HepG2 (cell line): Measurements from ENCODE around the gene CPLX1. TPM values are rescaled to one million over a fixed set of nuclear protein-coding genes. Genes with fewer than 3 reads are reported as not detected.
A peak's percentile ranks its signal among the peaks of the same experiment; 100 is the strongest.

Experiments used
- ATAC-seq: fragments of 200-7000 bp; cut with Tn5 transposase; 3 replicates; pipeline ENCODE4 v1.9.1; 2020; ENCODE audit warnings: mild to moderate bottlenecking, moderate library complexity
- BruUV-seq: library from RNA; stranded (reverse); fragments of 400-500 nt; replicated peaks from 2 replicates; lab custom pipeline; 2021; lab: Mats Ljungman, UMichigan
- CTCF ChIA-PET: fragments of 300-600 bp; formaldehyde crosslinking; extraction: SDS; loops from one replicate; lab custom pipeline; 2021; ENCODE audit warnings: low total read pairs, inconsistent platforms, low intra/inter-chr PET ratio; lab: Yijun Ruan, JAX
- POLR2A ChIA-PET: fragments of 350-600 bp; sonication (Branson Sonifier 250); formaldehyde crosslinking; loops from one replicate; lab custom pipeline; 2020; ENCODE audit warnings: antibody characterized with exemption, inconsistent platforms; lab: Yijun Ruan, JAX
- DNase-seq: peaks from one replicate; pipeline ENCODE4 v3.0.0-alpha.2; 2015; ENCODE audit warnings: low spot score
- FAIRE-seq: peaks from 3 replicates; lab custom pipeline; 2011; peaks lifted over from hg19 to GRCh38; lab: Jason Lieb, UNC
- H2AFZ ChIP-seq: one replicate; pipeline ENCODE4 v1.6.1; 2011; ENCODE audit warnings: low read length, inconsistent platforms
- H3K27ac ChIP-seq: fragments of 300-600 bp; 3 replicates; pipeline ENCODE4 v1.8.0; 2011; ENCODE audit warnings: mixed run types, mild to moderate bottlenecking, mixed read lengths, low read length, inconsistent platforms; ENCODE audit not compliant: insufficient read depth; ENCODE audit errors: extremely low read length
- H3K27me3 ChIP-seq, 2 experiments: fragments of 200-600 bp in 1 of 2; 2 replicates in 1 of 2; 3 replicates in 1 of 2; pipeline versions ENCODE4 v1.6.0 to v1.8.0; 2011; ENCODE audit warnings: low read length in 2 of 2, mild to moderate bottlenecking in 2 of 2, moderate library complexity in 2 of 2, inconsistent platforms in 1 of 2; ENCODE audit not compliant: insufficient read depth in 2 of 2, control insufficient read depth in 1 of 2
- H3K36me3 ChIP-seq, 2 experiments: fragments of 200-600 bp in 1 of 2; replicated peaks in 1 of 2; 2 replicates in 1 of 2; 3 replicates in 1 of 2; pipeline versions ENCODE4 v1.5.1 to v1.8.0; 2011; ENCODE audit warnings: low read length in 2 of 2, inconsistent platforms in 1 of 2; ENCODE audit not compliant: insufficient read depth in 2 of 2, control insufficient read depth in 1 of 2
- H3K4me1 ChIP-seq: 2 replicates; pipeline ENCODE4 v1.5.1; 2012; ENCODE audit warnings: low read length, inconsistent platforms; ENCODE audit not compliant: insufficient read depth
- H3K4me2 ChIP-seq: 2 replicates; pipeline ENCODE4 v1.6.0; 2011; ENCODE audit warnings: low read depth, low read length, inconsistent platforms
- H3K4me3 ChIP-seq, 3 experiments: fragments of 200-600 bp in 1 of 3; sonication (generic), shearing (Covaris generic) in 1 of 3; replicated peaks in 1 of 3; 2 replicates each; pipeline ENCODE4 v1.5.1; 2011 to 2016; ENCODE audit warnings: low read length in 3 of 3, inconsistent platforms in 2 of 3, low read depth in 2 of 3, mild to moderate bottlenecking in 2 of 3, control low read depth in 1 of 3, mixed read lengths in 1 of 3; ENCODE audit not compliant: insufficient read depth in 1 of 3
- H3K79me2 ChIP-seq: one replicate; pipeline ENCODE4 v1.6.1; 2011; ENCODE audit warnings: low read length, inconsistent platforms; ENCODE audit not compliant: insufficient read depth
- H3K9ac ChIP-seq: 2 replicates; pipeline ENCODE4 v1.6.0; 2011; ENCODE audit warnings: mild to moderate bottlenecking, low read depth, low read length, inconsistent platforms; ENCODE audit not compliant: insufficient read depth
- H3K9me3 ChIP-seq: 2 replicates; pipeline ENCODE4 v1.5.1; 2012; ENCODE audit warnings: mild to moderate bottlenecking, low read length
- H4K20me1 ChIP-seq: 2 replicates; pipeline ENCODE4 v1.6.0; 2011; ENCODE audit warnings: inconsistent platforms, mild to moderate bottlenecking, low read length, moderate library complexity; ENCODE audit not compliant: insufficient read depth
- AGO1 ChIP-seq: fragments of 200-400 bp; formaldehyde crosslinking; IDR thresholded peaks from 2 replicates; pipeline ENCODE4 v1.6.1; 2017; ENCODE audit warnings: mild to moderate bottlenecking, low read depth, low read length, moderate library complexity; ENCODE audit not compliant: poor library complexity, severe bottlenecking
- AGO2 ChIP-seq: fragments of 200-400 bp; formaldehyde crosslinking; optimal IDR thresholded peaks from 2 replicates; pipeline ENCODE3; 2017; ENCODE audit warnings: mild to moderate bottlenecking, low read depth, low read length, moderate library complexity
- CREM ChIP-seq, 2 experiments: sonication (generic) in 1 of 2; formaldehyde crosslinking in 1 of 2; IDR thresholded peaks; 2 replicates each; pipeline versions ENCODE4 v1.4.0 to v1.6.1; 2016 to 2020; ENCODE audit warnings: antibody characterized with exemption in 1 of 2, mild to moderate bottlenecking in 1 of 2, missing genetic modification reagents in 1 of 2
- HOXD1 ChIP-seq: sonication (generic); formaldehyde crosslinking; IDR thresholded peaks from 2 replicates; pipeline ENCODE4 v1.5.0; 2020; ENCODE audit warnings: missing genetic modification reagents
- KDM2A ChIP-seq: sonication (generic); formaldehyde crosslinking; IDR thresholded peaks from 2 replicates; pipeline ENCODE4 v1.4.0; 2020; ENCODE audit warnings: low read depth, missing genetic modification reagents, borderline replicate concordance
- KDM4B ChIP-seq: sonication (generic); formaldehyde crosslinking; IDR thresholded peaks from 2 replicates; pipeline ENCODE4 v1.4.0; 2020; ENCODE audit warnings: missing genetic modification reagents
- MEIS1 ChIP-seq: sonication (generic); formaldehyde crosslinking; IDR thresholded peaks from 2 replicates; pipeline ENCODE4 v1.9.0; 2021; ENCODE audit warnings: mild to moderate bottlenecking, missing genetic modification reagents, moderate library complexity, borderline replicate concordance
- POLR2A ChIP-seq, 2 experiments: IDR thresholded peaks; 2 replicates each; pipeline ENCODE4 v1.6.1; 2011; ENCODE audit warnings: low read depth in 2 of 2, low read length in 2 of 2, mild to moderate bottlenecking in 1 of 2, moderate library complexity in 1 of 2; ENCODE audit not compliant: insufficient read depth in 1 of 2
- POLR2AphosphoS5 ChIP-seq: IDR thresholded peaks from 2 replicates; pipeline ENCODE4 v1.6.1; 2012; ENCODE audit warnings: low read depth, low read length
- POLR2G ChIP-seq: fragments of 200-400 bp; formaldehyde crosslinking; IDR thresholded peaks from 2 replicates; pipeline ENCODE4 v1.6.1; 2018; ENCODE audit warnings: mild to moderate bottlenecking, low read depth, low read length, moderate library complexity
- RBM22 ChIP-seq: fragments of 200-400 bp; formaldehyde crosslinking; optimal IDR thresholded peaks from 2 replicates; pipeline ENCODE3; 2017; ENCODE audit warnings: mild to moderate bottlenecking, low read length, moderate library complexity
- SP2 ChIP-seq: sonication (generic); formaldehyde crosslinking; IDR thresholded peaks from 2 replicates; pipeline ENCODE4 v1.5.1; 2020; ENCODE audit warnings: mild to moderate bottlenecking, missing genetic modification reagents
- SSRP1 ChIP-seq: IDR thresholded peaks from 2 replicates; pipeline ENCODE4 v1.6.1; 2016; ENCODE audit warnings: control low read depth
- ZNF10 ChIP-seq: sonication (generic); formaldehyde crosslinking; IDR thresholded peaks from 2 replicates; pipeline ENCODE4 v1.4.0; 2020; ENCODE audit warnings: mild to moderate bottlenecking, low read depth, missing genetic modification reagents, borderline replicate concordance
- ZNF326 ChIP-seq: sonication (generic); formaldehyde crosslinking; IDR thresholded peaks from 2 replicates; pipeline ENCODE4 v1.4.0; 2020; ENCODE audit warnings: missing genetic modification reagents, borderline replicate concordance
- WGBS: methylation state at CpG from one replicate; pipeline ENCODE4 v1.1.6; 2017; ENCODE audit warnings: low lambda C conversion rate; 5-methylcytosine and 5-hydroxymethylcytosine counted together
- in situ Hi-C: cut with HindIII; loops from 2 replicates; pipeline ENCODE4 v1.10.0; 2017; ENCODE audit warnings: low pct_unique_long_range_greater_than_20kb; ENCODE audit not compliant: extremely low pct_ligation_motif_present
- intact Hi-C: fragments of 100-400 bp; cut with micrococcal nuclease; formaldehyde crosslinking; loops from one replicate; pipeline ENCODE4 v1.10.0; 2022; ENCODE audit not compliant: unreplicated experiment
- polyA plus RNA-seq, 8 experiments: library from polyadenylated mRNA; depleted of rRNA in 3 of 8; stranded (reverse) in 7 of 8; unstranded in 1 of 8; fragments of >200 nt; fragmentation: Illumina TruSeq in 4 of 8; extraction: Trizol in 4 of 8; gene quantifications; 2 replicates each; pipeline versions ENCODE4 v1.2.1 to v1.2.3, GENCODE V29; 2011 to 2016; ENCODE audit warnings: low read depth in 4 of 8, missing spikeins in 1 of 8, mixed read lengths in 1 of 8; ENCODE audit not compliant: insufficient read depth in 1 of 8
- total RNA-seq, 5 experiments: library from RNA; depleted of rRNA; stranded (reverse); fragments of >200 nt; fragmentation: Illumina TruSeq; extraction: Trizol; gene quantifications; 2 replicates each; pipeline ENCODE4 v1.2.3, GENCODE V29; 2016; ENCODE audit warnings: low read depth in 1 of 5
- TF ChIP-seq, protein P1 (sequence below): sonication (generic); formaldehyde crosslinking; IDR thresholded peaks from 2 replicates; pipeline ENCODE4 v1.9.0; 2022; ENCODE audit warnings: missing genetic modification reagents, mild to moderate bottlenecking, borderline replicate concordance
- TF ChIP-seq, protein P2 (sequence below): sonication (generic); formaldehyde crosslinking; IDR thresholded peaks from 2 replicates; pipeline ENCODE4 v1.4.0; 2020; ENCODE audit warnings: missing genetic modification reagents

CPLX1 gene
- total and polyA plus RNA-seq, 2 of the 13 experiments (the other 11 are each of a cell fraction or from before 2014, with no cell fraction given), result 0.18 TPM

DNA sequence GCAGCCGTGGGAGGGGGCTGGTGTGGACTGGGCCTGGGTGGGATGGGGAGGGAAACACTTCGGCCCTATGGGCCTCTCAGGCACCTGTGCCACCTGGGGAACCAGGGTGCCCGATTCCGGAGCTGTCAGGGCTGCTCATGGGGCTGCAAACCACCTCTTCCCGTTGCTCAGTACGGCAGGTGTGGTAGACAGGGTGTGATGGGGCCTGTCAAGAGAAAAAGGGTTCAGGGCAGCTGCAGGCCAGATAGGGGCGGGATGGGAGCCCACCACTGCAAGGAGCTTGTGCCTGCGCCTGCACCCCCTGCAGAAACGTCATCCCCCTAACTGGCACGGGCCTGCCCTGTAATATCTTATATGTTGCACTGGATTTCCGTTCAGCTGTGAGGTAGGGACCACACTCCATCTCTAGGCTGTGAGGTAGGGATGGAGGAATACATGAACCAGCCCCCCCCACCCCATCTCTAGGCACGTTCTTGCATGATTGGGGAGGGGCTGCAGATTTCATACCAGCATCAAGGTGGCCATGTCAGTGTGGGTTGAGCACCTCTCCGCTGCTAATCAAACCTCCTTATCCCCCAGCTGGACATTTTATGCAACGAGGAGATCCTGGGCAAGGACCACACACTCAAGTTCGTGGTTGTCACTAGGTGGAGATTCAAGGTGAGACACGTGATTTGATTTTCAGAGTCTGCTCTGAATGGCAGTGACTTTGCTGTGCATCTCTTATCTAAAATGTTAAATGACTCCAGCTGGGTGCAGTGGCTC, 61.3 kb downstream of the CPLX1 start:
- FAIRE-seq (no peak), ATAC-seq (peak; percentile 3; the same call in 2 of the 3 replicates), DNase-seq (no peak)
- Histone ChIP-seq H3K4me3 (no peak overlapping the region), H3K9ac (no peak overlapping the region), H3K27me3 (no peaks in the 10 kb centered on the region), H3K9me3 (no peaks in the 10 kb centered on the region), H3K27ac (no peak overlapping the region), H3K4me1 (peaks cover 10% of the 10 kb centered on the region), H2AFZ (no peak overlapping the region), H4K20me1 (peaks cover 19% of the 10 kb centered on the region), H3K4me2 (no peak overlapping the region), H3K79me2 (peaks cover 2% of the 10 kb centered on the region), H3K36me3 (peaks cover 19 to 71% of the 10 kb centered on the region in 2 experiments)
- in situ Hi-C loops (no loop called here), intact Hi-C loops (no loop called here)
- WGBS, result 95% methylated on average over 13 of the region's 16 CpGs
- BruUV-seq, result no TSS peak
- ChIA-PET CTCF (no interaction called here), POLR2A (interaction anchor here (1.5 kb wide), 1 partner anchor 10 kb away, joined by 5 read pairs; no protein-coding TSS in a partner anchor)
- TF ChIP-seq HOXD1 (CRISPR knock-in tag) (no peak), SP2 (CRISPR knock-in tag) (0 out of 2 replicates have a peak, but pooled peaks have one; percentile 32), CREM (IDR thresholded peaks at IDR 0.05) (no peak), CREM (CRISPR knock-in tag; IDR thresholded peaks at IDR 0.05) (no peak), POLR2AphosphoS5 (peak; percentile 20; the same call in 1 of the 2 replicates), KDM2A (no peak), SSRP1 (CRISPR knock-in tag) (peak; percentile 82; the same call in 1 of the 2 replicates), AGO1 (peak; percentile 95), AGO2 (peak; percentile 97), POLR2A (IDR thresholded peaks at IDR 0.05; ENCODE audit: insufficient read depth in 1 of 2, low read depth in 2 of 2, low read length in 2 of 2) (peak; percentile 24 to 58; a peak in 3 of 4 replicates), RBM22 (peak; percentile 89), ZNF10 (CRISPR knock-in tag) (peak; percentile 98), POLR2G (peak; percentile 14; the same call in 1 of the 2 replicates), MEIS1 (CRISPR knock-in tag) (no peak), ZNF326 (CRISPR knock-in tag) (peak; percentile 25; the same call in 1 of the 2 replicates), KDM4B (no peak)
- TF ChIP-seq, protein P1, sequence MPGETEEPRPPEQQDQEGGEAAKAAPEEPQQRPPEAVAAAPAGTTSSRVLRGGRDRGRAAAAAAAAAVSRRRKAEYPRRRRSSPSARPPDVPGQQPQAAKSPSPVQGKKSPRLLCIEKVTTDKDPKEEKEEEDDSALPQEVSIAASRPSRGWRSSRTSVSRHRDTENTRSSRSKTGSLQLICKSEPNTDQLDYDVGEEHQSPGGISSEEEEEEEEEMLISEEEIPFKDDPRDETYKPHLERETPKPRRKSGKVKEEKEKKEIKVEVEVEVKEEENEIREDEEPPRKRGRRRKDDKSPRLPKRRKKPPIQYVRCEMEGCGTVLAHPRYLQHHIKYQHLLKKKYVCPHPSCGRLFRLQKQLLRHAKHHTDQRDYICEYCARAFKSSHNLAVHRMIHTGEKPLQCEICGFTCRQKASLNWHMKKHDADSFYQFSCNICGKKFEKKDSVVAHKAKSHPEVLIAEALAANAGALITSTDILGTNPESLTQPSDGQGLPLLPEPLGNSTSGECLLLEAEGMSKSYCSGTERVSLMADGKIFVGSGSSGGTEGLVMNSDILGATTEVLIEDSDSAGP (CRISPR knock-in tag), result peak; percentile 6; the same call in 1 of the 2 replicates
- TF ChIP-seq, protein P2, sequence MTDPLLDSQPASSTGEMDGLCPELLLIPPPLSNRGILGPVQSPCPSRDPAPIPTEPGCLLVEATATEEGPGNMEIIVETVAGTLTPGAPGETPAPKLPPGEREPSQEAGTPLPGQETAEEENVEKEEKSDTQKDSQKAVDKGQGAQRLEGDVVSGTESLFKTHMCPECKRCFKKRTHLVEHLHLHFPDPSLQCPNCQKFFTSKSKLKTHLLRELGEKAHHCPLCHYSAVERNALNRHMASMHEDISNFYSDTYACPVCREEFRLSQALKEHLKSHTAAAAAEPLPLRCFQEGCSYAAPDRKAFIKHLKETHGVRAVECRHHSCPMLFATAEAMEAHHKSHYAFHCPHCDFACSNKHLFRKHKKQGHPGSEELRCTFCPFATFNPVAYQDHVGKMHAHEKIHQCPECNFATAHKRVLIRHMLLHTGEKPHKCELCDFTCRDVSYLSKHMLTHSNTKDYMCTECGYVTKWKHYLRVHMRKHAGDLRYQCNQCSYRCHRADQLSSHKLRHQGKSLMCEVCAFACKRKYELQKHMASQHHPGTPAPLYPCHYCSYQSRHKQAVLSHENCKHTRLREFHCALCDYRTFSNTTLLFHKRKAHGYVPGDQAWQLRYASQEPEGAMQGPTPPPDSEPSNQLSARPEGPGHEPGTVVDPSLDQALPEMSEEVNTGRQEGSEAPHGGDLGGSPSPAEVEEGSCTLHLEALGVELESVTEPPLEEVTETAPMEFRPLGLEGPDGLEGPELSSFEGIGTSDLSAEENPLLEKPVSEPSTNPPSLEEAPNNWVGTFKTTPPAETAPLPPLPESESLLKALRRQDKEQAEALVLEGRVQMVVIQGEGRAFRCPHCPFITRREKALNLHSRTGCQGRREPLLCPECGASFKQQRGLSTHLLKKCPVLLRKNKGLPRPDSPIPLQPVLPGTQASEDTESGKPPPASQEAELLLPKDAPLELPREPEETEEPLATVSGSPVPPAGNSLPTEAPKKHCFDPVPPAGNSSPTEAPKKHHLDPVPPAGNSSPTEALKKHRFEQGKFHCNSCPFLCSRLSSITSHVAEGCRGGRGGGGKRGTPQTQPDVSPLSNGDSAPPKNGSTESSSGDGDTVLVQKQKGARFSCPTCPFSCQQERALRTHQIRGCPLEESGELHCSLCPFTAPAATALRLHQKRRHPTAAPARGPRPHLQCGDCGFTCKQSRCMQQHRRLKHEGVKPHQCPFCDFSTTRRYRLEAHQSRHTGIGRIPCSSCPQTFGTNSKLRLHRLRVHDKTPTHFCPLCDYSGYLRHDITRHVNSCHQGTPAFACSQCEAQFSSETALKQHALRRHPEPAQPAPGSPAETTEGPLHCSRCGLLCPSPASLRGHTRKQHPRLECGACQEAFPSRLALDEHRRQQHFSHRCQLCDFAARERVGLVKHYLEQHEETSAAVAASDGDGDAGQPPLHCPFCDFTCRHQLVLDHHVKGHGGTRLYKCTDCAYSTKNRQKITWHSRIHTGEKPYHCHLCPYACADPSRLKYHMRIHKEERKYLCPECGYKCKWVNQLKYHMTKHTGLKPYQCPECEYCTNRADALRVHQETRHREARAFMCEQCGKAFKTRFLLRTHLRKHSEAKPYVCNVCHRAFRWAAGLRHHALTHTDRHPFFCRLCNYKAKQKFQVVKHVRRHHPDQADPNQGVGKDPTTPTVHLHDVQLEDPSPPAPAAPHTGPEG (CRISPR knock-in tag), result 0 out of 2 replicates have a peak, but pooled peaks have one; percentile 23
